Liver (tissue), 3 donors: Measurements from ENCODE around the gene CELSR1.

Experiments
- EGR1 ChIP-seq, 2 donors: IDR thresholded peaks; 2 replicates each; pipeline ENCODE4 v1.6.1; 2016 to 2018; ENCODE audit warnings: antibody characterized with exemption in 2 of 2, low read depth in 2 of 2
- FOXA1 ChIP-seq: IDR thresholded peaks from 2 replicates; pipeline ENCODE4 v1.6.1; 2016; ENCODE audit warnings: antibody characterized with exemption
- FOXA2 ChIP-seq: IDR thresholded peaks from 2 replicates; pipeline ENCODE4 v1.6.1; 2016; ENCODE audit warnings: antibody characterized with exemption
- GABPA ChIP-seq, 2 donors: IDR thresholded peaks in 1 of 2; conservative IDR thresholded peaks in 1 of 2; 2 replicates each; pipeline ENCODE4 v1.6.1; 2016; ENCODE audit warnings: antibody characterized with exemption in 2 of 2, mild to moderate bottlenecking in 1 of 2, moderate library complexity in 1 of 2
- HNF4A ChIP-seq, 2 donors: conservative IDR thresholded peaks; 2 replicates each; pipeline ENCODE4 v1.6.1; 2016; ENCODE audit warnings: antibody characterized with exemption in 2 of 2, mild to moderate bottlenecking in 2 of 2
- JUND ChIP-seq, 2 donors: IDR thresholded peaks; 2 replicates each; pipeline ENCODE4 v1.6.1; 2016; ENCODE audit warnings: antibody characterized with exemption in 2 of 2
- NR2F2 ChIP-seq: IDR thresholded peaks from 2 replicates; pipeline ENCODE4 v1.6.1; 2016; ENCODE audit warnings: antibody characterized with exemption
- RAD21 ChIP-seq, 2 donors: IDR thresholded peaks; 2 replicates each; pipeline ENCODE4 v1.6.1; 2016; ENCODE audit warnings: antibody characterized with exemption in 2 of 2, mild to moderate bottlenecking in 2 of 2
- TAF1 ChIP-seq: conservative IDR thresholded peaks from 2 replicates; pipeline ENCODE4 v1.6.1; 2016; ENCODE audit warnings: antibody characterized with exemption, mild to moderate bottlenecking
- YY1 ChIP-seq: IDR thresholded peaks from 2 replicates; pipeline ENCODE4 v1.6.1; 2016; ENCODE audit warnings: antibody characterized with exemption, mild to moderate bottlenecking
- TF ChIP-seq, protein P1 (sequence below): fragments of 150-350 bp; IDR thresholded peaks from 2 replicates; pipeline ENCODE4 v1.5.1; 2017; ENCODE audit warnings: improper control_type of control experiment, low read depth, low read length; ENCODE audit not compliant: missing input control
- TF ChIP-seq, protein P2 (sequence below): IDR thresholded peaks from 2 replicates; pipeline ENCODE4 v1.6.1; 2016; ENCODE audit warnings: antibody characterized with exemption
- TF ChIP-seq, protein P3 (sequence below): IDR thresholded peaks from 2 replicates; pipeline ENCODE4 v1.6.1; 2016; ENCODE audit warnings: antibody characterized with exemption, mild to moderate bottlenecking
- TF ChIP-seq, protein P4 (sequence below): IDR thresholded peaks from 2 replicates; pipeline ENCODE4 v1.6.1; 2016; ENCODE audit warnings: antibody characterized with exemption
- donor health status: healthy.
- donor health status: healthy.

DNA sequence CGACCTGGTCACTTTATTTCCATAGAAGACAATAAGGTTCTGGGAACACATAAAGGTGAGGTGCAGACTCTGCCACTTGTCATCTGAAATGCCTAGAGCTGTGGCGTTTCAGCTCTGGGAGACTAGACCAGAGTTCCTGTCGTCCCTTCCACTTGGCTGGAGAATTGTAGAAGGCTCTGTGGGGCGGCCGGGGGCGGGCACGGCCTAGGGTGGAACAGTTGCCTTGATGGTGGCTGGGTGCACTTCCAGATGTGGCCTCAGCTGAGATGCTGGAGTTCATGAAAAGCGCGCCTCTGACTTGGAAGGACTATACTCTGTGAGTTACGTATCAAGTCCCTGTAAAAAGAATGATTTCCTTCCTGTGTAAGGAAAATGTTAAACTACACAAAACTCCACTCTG, 185.1 kb downstream of the CELSR1 start:
- TF ChIP-seq, protein P1, sequence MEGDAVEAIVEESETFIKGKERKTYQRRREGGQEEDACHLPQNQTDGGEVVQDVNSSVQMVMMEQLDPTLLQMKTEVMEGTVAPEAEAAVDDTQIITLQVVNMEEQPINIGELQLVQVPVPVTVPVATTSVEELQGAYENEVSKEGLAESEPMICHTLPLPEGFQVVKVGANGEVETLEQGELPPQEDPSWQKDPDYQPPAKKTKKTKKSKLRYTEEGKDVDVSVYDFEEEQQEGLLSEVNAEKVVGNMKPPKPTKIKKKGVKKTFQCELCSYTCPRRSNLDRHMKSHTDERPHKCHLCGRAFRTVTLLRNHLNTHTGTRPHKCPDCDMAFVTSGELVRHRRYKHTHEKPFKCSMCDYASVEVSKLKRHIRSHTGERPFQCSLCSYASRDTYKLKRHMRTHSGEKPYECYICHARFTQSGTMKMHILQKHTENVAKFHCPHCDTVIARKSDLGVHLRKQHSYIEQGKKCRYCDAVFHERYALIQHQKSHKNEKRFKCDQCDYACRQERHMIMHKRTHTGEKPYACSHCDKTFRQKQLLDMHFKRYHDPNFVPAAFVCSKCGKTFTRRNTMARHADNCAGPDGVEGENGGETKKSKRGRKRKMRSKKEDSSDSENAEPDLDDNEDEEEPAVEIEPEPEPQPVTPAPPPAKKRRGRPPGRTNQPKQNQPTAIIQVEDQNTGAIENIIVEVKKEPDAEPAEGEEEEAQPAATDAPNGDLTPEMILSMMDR, result no peak
- TF ChIP-seq HNF4A (conservative IDR thresholded peaks at IDR 0.05) (no peak), FOXA2 (no peak), RAD21 (IDR thresholded peaks at IDR 0.05) (no peak), YY1 (no peak), JUND (IDR thresholded peaks at IDR 0.05) (no peak), GABPA (IDR thresholded peaks at IDR 0.05 in 1 of 2, conservative IDR thresholded peaks at IDR 0.05 in 1 of 2) (no peak), TAF1 (no peak), NR2F2 (no peak), EGR1 (IDR thresholded peaks at IDR 0.05; ENCODE audit: low read depth in 2 of 2) (no peak), FOXA1 (no peak)
- TF ChIP-seq, protein P2, sequence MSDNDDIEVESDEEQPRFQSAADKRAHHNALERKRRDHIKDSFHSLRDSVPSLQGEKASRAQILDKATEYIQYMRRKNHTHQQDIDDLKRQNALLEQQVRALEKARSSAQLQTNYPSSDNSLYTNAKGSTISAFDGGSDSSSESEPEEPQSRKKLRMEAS, result no peak
- TF ChIP-seq, protein P3, sequence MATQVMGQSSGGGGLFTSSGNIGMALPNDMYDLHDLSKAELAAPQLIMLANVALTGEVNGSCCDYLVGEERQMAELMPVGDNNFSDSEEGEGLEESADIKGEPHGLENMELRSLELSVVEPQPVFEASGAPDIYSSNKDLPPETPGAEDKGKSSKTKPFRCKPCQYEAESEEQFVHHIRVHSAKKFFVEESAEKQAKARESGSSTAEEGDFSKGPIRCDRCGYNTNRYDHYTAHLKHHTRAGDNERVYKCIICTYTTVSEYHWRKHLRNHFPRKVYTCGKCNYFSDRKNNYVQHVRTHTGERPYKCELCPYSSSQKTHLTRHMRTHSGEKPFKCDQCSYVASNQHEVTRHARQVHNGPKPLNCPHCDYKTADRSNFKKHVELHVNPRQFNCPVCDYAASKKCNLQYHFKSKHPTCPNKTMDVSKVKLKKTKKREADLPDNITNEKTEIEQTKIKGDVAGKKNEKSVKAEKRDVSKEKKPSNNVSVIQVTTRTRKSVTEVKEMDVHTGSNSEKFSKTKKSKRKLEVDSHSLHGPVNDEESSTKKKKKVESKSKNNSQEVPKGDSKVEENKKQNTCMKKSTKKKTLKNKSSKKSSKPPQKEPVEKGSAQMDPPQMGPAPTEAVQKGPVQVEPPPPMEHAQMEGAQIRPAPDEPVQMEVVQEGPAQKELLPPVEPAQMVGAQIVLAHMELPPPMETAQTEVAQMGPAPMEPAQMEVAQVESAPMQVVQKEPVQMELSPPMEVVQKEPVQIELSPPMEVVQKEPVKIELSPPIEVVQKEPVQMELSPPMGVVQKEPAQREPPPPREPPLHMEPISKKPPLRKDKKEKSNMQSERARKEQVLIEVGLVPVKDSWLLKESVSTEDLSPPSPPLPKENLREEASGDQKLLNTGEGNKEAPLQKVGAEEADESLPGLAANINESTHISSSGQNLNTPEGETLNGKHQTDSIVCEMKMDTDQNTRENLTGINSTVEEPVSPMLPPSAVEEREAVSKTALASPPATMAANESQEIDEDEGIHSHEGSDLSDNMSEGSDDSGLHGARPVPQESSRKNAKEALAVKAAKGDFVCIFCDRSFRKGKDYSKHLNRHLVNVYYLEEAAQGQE, result no peak
- TF ChIP-seq, protein P4, sequence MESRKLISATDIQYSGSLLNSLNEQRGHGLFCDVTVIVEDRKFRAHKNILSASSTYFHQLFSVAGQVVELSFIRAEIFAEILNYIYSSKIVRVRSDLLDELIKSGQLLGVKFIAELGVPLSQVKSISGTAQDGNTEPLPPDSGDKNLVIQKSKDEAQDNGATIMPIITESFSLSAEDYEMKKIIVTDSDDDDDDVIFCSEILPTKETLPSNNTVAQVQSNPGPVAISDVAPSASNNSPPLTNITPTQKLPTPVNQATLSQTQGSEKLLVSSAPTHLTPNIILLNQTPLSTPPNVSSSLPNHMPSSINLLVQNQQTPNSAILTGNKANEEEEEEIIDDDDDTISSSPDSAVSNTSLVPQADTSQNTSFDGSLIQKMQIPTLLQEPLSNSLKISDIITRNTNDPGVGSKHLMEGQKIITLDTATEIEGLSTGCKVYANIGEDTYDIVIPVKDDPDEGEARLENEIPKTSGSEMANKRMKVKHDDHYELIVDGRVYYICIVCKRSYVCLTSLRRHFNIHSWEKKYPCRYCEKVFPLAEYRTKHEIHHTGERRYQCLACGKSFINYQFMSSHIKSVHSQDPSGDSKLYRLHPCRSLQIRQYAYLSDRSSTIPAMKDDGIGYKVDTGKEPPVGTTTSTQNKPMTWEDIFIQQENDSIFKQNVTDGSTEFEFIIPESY, result no peak
